GM21526 (cell line): Measurements from ENCODE around the gene EIF5AL1.
"Not testable (repeated sequence)": the region's sequence is repeated elsewhere in the genome, so short reads cannot be mapped to it uniquely, and the experiment has no call there.

ENCODE experiments used
- ATAC-seq: cut with Tn5 transposase; IDR thresholded peaks from one replicate; pipeline ENCODE4 v1.9.1; 2021; ENCODE audit warnings: moderate library complexity; ENCODE audit not compliant: unreplicated experiment, low FRiP score

The EIF5AL1 gene

DNA sequence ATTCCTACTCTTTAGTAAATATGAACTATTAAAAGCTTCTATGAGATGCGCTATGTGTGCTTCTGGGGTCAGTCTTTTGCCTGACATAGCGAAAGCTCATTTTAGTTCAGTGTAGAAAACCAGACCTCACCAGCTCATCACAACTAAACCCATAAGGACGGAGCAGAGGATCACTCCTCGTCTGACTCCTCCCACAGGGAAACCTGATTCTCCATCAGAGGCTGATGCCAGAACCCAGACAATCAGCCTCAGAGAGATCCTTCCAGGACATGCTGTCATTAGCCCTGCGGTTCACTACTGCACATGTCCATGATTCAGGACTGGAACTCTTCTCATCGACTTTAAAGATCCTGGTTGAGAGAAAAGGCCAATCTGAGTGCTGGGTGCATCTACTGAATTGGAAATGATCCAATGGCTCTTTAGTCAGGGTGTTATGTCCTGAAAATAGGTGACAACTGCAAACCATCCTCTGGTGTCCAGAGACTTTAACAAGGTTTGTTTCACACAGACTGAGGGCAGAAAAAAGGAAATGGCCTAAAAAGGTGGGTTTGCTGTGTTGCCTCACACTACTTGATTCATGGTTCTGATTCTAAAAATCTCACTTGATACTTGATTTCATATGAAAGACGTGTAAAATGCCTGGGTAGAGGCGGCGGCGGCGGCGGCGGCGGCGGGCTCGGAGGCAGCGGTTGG lies at the start of gene EIF5AL1:
Gene EIF5AL1, plus strand, starts transcription at position 643 of the 693 bp plus-strand sequence. CDS start 117 bp downstream, outside the sequence.
- not testable (repeated sequence) for ATAC-seq

GRCh38 chr10:79463578-79464496 lies 48.5 kb upstream of the EIF5AL1 start:
- ATAC-seq, result no peak

DNA sequence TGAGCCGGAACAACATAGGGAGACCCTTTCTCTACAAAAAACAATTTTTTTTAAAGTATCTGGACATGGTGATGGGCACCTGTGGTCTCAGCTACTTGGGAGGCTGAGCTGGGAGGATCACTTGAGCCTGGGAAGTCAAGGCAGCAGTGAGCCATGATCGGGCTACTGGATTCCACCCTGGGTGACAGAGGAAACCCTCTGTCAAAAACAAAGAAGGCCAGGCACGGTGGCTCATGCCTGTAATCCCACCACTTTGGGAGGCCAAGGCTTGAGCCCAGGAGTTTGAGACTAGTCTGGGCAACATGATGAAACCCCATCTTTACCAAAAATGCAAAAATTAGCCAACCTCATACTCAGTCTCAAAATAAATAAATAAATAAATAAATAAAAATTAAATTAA lies 47.0 kb upstream of the EIF5AL1 start:
- no peak for ATAC-seq

DNA sequence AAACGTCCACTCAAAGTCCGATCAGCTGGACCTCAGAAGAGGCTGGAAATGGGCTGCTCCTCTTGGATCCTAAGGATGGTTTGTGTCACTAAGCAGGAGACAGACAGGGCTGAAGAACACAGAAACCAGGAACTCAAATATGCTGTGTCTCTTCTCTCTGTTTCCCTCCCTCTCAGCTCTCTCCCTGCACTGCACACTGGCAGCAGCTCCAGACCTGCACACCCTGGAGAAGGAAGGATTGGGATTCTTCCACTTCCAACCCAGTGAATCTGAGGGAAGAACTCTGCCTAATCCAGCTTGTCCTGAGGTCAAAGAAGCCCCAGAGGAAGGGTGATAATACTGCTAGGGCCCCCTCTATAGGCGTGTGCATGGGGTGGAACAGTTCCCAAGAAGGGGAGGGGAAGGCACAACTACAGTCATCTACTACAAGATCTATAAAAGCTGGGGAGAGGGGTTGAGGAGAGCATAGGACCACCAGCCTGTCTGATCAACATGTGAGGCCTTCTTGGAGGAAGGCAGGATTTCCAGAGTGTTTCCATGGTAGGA lies 44.2 kb upstream of the EIF5AL1 start:
- no peak for ATAC-seq

- ATAC-seq, result no peak
Measured at GRCh38 chr10:79468841-79469585, 43.3 kb upstream of the EIF5AL1 start.

DNA sequence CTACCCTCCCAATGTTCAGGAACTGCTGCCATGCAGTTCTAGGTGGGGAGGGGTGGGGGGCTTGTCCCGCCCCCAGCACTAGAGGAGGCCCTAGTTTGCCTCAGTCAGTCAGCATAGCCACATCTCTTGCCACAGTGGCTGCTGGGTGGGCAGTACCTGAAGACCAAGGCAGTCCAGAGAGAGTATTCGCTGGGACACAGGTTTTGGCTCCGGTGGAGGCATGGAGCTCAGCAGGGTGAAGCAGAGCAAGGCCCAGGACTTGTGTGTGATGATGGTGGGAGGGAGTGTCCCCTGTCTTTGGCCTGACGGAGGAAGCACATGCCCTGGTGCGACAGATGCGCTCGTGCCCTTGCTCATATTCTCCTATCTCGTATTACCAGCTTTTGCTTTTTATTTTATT lies 42.2 kb upstream of the EIF5AL1 start:
- ATAC-seq, result no peak

DNA sequence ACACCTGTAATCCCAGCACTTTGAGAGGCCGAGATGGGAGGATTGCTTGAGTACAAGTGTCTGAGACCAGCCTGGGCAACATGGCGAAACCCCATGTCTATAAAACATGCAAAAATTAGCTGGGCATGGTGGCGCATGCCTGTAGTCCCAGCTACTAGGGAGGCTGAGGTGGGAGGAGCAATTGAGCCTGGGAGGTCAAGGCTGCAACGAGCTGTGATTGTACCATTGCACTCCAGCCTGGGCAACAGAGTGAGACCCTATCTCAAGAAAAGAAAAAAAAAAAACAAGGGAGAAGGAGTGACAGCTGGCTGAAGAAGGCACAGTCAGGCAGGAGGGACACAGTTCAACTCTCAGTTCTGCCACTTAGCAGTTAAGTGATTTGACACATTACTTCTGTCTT lies 40.6 kb upstream of the EIF5AL1 start:
- no peak for ATAC-seq

DNA sequence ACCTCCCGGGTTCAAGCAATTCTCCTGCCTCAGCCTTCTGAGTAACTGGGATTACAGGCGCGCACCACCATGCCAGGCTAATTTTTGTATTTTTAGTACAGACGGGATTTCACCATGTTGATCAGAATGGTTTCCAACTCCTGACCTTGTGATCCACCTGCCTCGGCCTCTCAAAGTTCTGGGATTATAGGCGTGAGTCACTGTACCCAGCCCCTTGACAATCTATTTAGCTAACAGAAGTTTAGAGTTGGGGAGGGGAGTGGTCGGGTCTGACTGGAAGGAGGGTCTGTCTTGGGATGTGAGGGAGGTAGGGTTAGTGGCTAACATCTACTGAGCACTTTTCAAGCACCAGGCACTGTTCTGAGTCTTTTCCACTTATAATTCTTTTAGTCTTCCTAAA lies 39.9 kb upstream of the EIF5AL1 start:
- no peak for ATAC-seq

GRCh38 chr10:79472951-79473350 lies 39.4 kb upstream of the EIF5AL1 start:
- ATAC-seq, result no peak

DNA sequence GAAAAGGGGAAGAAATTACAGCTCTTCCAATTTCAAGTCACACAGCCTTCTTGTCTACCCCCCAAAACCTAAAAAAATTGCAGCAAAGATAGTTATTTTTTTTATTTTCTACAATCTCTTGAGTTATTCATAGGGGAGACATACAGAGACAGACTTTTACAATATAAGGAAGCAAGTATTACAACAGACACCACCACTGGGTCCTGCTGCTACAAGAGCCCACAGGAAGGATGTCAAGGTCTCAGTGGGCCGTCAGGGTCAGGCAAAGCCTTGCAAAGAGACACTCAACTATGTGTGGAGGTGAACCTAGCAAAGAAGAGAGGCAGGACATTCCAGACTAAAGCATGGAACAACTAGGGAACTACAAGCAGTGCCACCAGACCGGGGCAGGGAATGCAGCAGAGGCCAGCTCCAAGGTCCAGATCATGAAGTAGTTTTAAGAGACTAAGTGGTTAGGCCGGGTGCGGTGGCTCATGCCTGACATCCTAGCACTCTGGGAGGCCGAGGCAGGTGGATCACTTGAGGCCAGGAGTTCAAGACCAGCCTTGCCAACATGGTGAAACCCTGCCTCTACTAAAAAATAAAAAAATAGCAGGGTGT lies 38.7 kb upstream of the EIF5AL1 start:
- ATAC-seq, result no peak

GRCh38 chr10:79475119-79475653 lies 37.1 kb upstream of the EIF5AL1 start:
- no peak for ATAC-seq

- no peak for ATAC-seq
Measured at GRCh38 chr10:79475877-79476276, 36.5 kb upstream of the EIF5AL1 start.

DNA sequence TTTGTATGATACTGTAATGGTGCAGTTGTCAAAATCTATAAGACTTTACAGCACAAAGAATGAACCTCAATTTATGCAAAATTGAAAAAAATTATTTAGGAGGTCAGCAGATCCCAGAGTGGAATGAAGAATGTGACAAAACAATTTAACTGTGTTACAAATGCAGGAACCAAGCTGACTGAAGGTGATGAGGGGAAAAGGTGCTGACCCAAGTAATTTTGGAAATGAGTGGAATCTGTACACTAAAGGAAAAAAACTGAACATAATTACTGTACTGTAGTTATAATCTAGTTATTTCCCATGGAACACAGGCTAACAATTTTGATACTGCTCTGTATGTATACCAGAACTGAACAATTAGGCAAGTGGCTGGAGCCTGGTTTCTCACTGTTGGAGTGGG lies 35.7 kb upstream of the EIF5AL1 start:
- no peak for ATAC-seq

DNA sequence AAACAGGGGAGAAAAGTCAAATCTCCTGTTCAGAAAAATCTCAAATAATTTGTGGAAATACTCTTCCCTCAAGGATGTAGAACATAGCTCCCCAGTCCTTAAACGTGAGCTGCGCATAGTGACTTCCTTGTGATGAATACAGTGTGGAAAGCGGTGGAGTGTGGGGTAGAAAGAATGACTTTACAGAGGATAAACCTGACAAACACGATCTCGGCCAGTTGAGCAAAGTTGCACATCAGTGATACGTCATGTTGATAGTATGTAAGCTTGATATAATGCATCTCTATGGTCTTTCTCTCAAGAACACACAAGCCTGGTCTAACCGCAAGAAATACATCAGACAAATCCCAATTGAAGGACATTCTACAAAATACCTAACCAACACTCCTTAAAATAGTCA lies 34.9 kb upstream of the EIF5AL1 start:
- ATAC-seq, result no peak

GRCh38 chr10:79479283-79479909 lies 32.9 kb upstream of the EIF5AL1 start:
- no peak for ATAC-seq

- ATAC-seq, result no peak
Measured at GRCh38 chr10:79482304-79482703, 30.0 kb upstream of the EIF5AL1 start.

GRCh38 chr10:79482741-79483140 lies 29.6 kb upstream of the EIF5AL1 start:
- no peak for ATAC-seq

DNA sequence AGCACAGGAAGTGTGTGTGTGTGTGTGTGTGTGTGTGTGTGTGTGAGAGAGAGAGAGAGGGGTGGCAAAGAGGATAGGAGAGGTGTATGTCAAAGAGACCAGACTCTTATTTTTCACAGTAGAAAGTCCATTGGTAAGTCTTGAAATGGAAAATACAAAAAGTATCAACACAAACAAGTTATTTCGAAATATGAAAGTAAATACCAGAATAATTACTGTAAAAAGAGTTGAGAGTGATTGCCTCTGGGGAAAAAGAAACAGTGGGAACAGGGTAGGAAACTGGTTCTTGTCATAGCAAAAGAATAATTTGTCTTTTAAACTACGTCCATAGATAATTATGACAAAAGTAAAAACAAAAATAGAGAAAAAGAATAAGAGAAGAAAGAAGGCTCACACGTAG lies 29.0 kb upstream of the EIF5AL1 start:
- ATAC-seq, result no peak

- ATAC-seq, result no peak
Measured at GRCh38 chr10:79483948-79484347, 28.4 kb upstream of the EIF5AL1 start.

DNA sequence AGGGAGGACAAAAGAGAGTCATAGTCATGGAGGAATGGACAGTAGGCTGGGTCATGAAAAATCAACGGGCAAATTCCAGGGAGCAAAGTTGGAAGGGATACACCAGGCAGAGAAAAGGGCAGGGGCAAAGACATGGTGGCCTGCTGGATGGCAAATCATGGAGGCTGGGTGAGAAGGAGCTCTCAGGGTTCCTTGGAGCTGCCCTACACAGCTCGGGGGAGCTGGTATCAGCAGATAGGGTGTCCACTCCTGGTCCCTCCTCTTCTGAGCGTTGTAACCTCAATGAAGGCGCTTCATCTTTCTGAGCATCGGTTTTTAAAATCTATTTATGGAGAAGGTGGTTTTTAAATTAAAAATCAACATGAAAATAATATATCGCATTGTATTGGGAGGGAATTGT lies 27.9 kb upstream of the EIF5AL1 start:
- ATAC-seq, result no peak
